Esophagus squamous epithelium (tissue), 5 donors: ENCODE data around the gene RALA. TPM values are rescaled to one million over a fixed set of nuclear protein-coding genes. Genes with fewer than 3 reads are reported as not detected.

Experiments
- DNase-seq: peaks from one replicate; lab custom pipeline; 2025; lab: John Stamatoyannopoulos, UW
- H3K27ac ChIP-seq, 4 donors: fragments of 200-600 bp; sonication (generic); one replicate each; pipeline ENCODE4 v1.5.1; 2016 to 2019; ENCODE audit warnings: mild to moderate bottlenecking in 1 of 4
- H3K27me3 ChIP-seq, 4 donors: fragments of 200-600 bp; sonication (generic); 1 replicate in 3 of 4; 2 replicates in 1 of 4; pipeline versions ENCODE4 v1.5.1 to v1.6.0; 2017 to 2021; ENCODE audit warnings: antibody characterized with exemption in 1 of 4
- H3K36me3 ChIP-seq, 3 donors: fragments of 200-600 bp; sonication (generic); one replicate each; pipeline ENCODE4 v1.5.1; 2016 to 2019
- H3K4me1 ChIP-seq, 3 donors: fragments of 200-600 bp; sonication (generic); one replicate each; pipeline ENCODE4 v1.5.1; 2017 to 2019
- H3K4me3 ChIP-seq, 4 donors: fragments of 200-600 bp; sonication (generic); 1 replicate in 3 of 4; 2 replicates in 1 of 4; pipeline ENCODE4 v1.5.1; 2016 to 2019; ENCODE audit warnings: mild to moderate bottlenecking in 2 of 4, moderate library complexity in 1 of 4
- H3K9me3 ChIP-seq, 3 donors: fragments of 200-600 bp; sonication (generic); one replicate each; pipeline ENCODE4 v1.5.1; 2016 to 2019
- POLR2A ChIP-seq, 4 donors: fragments of 450-650 bp; IDR thresholded peaks; one replicate each; pipeline ENCODE4 v1.6.1; 2017; ENCODE audit warnings: antibody characterized with exemption in 4 of 4, mild to moderate bottlenecking in 4 of 4, moderate library complexity in 3 of 4
- WGBS, 2 donors: methylation state at CpG; one replicate each; pipeline ENCODE4 v1.1.5; 2018; 5-methylcytosine and 5-hydroxymethylcytosine counted together
- intact Hi-C: fragments of 100-400 bp; cut with DNase I; formaldehyde crosslinking; loops from one replicate; pipeline ENCODE4 v1.15.0; 2022
- total RNA-seq, 4 donors: library from RNA; depleted of rRNA; stranded (reverse); fragments of >200 nt; gene quantifications; one replicate each; pipeline ENCODE4 v1.1.0, GENCODE V29; 2016
- TF ChIP-seq, protein P1 (sequence below), 6 experiments: fragments of 450-650 bp in 4 of 6; fragments of 200-600 bp in 2 of 6; sonication (generic) in 2 of 6; IDR thresholded peaks; one replicate each; pipeline ENCODE4 v1.5.1; 2016 to 2019; ENCODE audit warnings: antibody characterized with exemption in 6 of 6, mild to moderate bottlenecking in 4 of 6, moderate library complexity in 4 of 6
- donor health status: DM: yes; HTN: yes; CAD: no.

RALA gene
- total RNA-seq, 4 donors from 2014 or later = 32.8 to 49.6 (median 39.9) TPM

DNA sequence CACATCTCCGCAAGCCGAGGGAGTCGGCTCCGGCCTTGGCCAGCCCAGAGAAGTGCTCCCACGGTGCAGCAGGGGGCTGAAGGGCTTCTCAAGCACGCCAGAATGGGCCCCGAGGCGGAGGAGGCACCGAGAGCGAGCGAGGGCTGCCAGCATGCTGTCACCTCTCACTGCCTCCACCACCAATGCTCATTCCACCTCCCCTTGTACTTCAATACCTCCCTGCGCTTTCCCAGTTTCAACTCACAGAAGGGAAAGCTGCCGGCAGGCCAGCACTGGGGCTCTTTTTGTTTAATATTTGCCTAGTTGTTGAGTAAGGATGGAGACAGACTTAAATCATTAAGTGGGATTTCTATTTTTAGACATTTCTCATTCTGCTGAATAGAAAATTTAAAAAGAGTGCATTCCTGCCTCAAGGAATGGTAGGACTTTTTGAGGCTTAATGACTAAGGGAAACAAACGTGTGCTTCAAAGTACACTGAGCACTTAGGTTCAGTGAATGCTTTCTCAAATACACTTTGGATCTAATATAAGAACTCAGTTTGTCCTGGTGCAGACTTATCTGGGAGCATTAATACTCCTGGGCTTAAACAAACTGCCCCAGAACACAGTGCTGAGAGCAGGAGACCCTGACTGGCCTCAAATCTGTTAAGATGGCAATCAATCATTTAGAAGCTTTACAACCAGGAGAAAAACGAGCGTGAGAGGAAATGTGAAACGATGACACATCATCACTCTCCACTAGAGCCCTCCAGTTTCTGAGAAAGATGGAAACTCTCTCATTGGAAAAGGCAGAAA lies 131.2 kb downstream of the RALA start:
- TF ChIP-seq, protein P1, sequence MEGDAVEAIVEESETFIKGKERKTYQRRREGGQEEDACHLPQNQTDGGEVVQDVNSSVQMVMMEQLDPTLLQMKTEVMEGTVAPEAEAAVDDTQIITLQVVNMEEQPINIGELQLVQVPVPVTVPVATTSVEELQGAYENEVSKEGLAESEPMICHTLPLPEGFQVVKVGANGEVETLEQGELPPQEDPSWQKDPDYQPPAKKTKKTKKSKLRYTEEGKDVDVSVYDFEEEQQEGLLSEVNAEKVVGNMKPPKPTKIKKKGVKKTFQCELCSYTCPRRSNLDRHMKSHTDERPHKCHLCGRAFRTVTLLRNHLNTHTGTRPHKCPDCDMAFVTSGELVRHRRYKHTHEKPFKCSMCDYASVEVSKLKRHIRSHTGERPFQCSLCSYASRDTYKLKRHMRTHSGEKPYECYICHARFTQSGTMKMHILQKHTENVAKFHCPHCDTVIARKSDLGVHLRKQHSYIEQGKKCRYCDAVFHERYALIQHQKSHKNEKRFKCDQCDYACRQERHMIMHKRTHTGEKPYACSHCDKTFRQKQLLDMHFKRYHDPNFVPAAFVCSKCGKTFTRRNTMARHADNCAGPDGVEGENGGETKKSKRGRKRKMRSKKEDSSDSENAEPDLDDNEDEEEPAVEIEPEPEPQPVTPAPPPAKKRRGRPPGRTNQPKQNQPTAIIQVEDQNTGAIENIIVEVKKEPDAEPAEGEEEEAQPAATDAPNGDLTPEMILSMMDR (IDR thresholded peaks at IDR 0.05) = no peak
- no peak for TF ChIP-seq POLR2A (IDR thresholded peaks at IDR 0.05)

GRCh38 chr7:39757604-39758003 lies 134.2 kb downstream of the RALA start:
- Histone ChIP-seq H3K4me3 (no peak overlapping the region), H3K4me1 (peaks cover 26 to 78% (median 27%) of the 10 kb centered on the region in 3 donors), H3K36me3 (peaks cover 0 to 6% (median 0%) of the 10 kb centered on the region in 3 donors), H3K27me3 (no peaks in the 10 kb centered on the region), H3K27ac (peak overlapping the region in 2 of 4 donors; percentile 62 to 72), H3K9me3 (no peaks in the 10 kb centered on the region)
- WGBS, 2 donors = 27 to 41% methylated on average over 4 of the region's 4 CpGs
- no peak for TF ChIP-seq POLR2A (IDR thresholded peaks at IDR 0.05)
- TF ChIP-seq, protein P1 (IDR thresholded peaks at IDR 0.05) = no peak
- no peak for DNase-seq
- intact Hi-C loops = no loop called here

More for the DNA sequence above, 131.2 kb downstream of the RALA start:
- Histone ChIP-seq H3K27ac (peak overlapping the region in 3 of 4 donors; percentile 20 to 40 (median 26)), H3K9me3 (no peaks in the 10 kb centered on the region), H3K36me3 (peaks cover 0 to 4% (median 0%) of the 10 kb centered on the region in 3 donors), H3K27me3 (no peaks in the 10 kb centered on the region), H3K4me1 (peaks cover 15 to 57% (median 23%) of the 10 kb centered on the region in 3 donors), H3K4me3 (peak overlapping the region in 1 of 4 donors; percentile 12)
- 35 to 41% methylated on average over 13 to 14 of the region's 17 CpGs for WGBS, 2 donors
- intact Hi-C loops = no loop called here
- DNase-seq = no peak

Other genes with a start within 250 kb of the RALA start
- 10 to 100 TPM in 3 of 4 donors, 1 to 10 TPM in 1; 3.6 to 23.1 (median 14.6) TPM for gene YAE1, start 57.2 kb upstream of the RALA start, total RNA-seq